GM12878 (cell line): Measurements from ENCODE around the gene DDX39A. TPM values are rescaled to one million over a fixed set of nuclear protein-coding genes. Genes with fewer than 3 reads are reported as not detected.
A peak's percentile ranks its signal among the peaks of the same experiment; 100 is the strongest.

Source experiments
- CBFB ChIP-seq: IDR thresholded peaks from 2 replicates; pipeline ENCODE4 v1.6.1; 2016; ENCODE audit warnings: antibody characterized with exemption, low read depth
- CHD2 ChIP-seq: IDR thresholded peaks from 2 replicates; pipeline ENCODE4 v1.6.1; 2011; ENCODE audit warnings: low read depth, low read length, improper control_type of control experiment, borderline replicate concordance
- FOS ChIP-seq: IDR thresholded peaks from 3 replicates; pipeline ENCODE4 v1.6.1; 2011; ENCODE audit warnings: borderline replicate concordance; ENCODE audit not compliant: insufficient read length; ENCODE audit errors: extremely low read depth
- GATAD2B ChIP-seq: fragments of 450-650 bp; conservative IDR thresholded peaks from 2 replicates; pipeline ENCODE4 v1.6.1; 2017; ENCODE audit warnings: low read depth, mild to moderate bottlenecking, moderate library complexity
- HDGF ChIP-seq: fragments of 450-650 bp; IDR thresholded peaks from 2 replicates; pipeline ENCODE4 v1.6.1; 2016; ENCODE audit warnings: antibody characterized with exemption
- IKZF2 ChIP-seq, 2 experiments: fragments of 450-650 bp; IDR thresholded peaks; 2 replicates each; pipeline ENCODE4 v1.6.1; 2017; ENCODE audit warnings: mild to moderate bottlenecking in 2 of 2, moderate library complexity in 2 of 2
- IRF3 ChIP-seq: fragments of 450-650 bp; IDR thresholded peaks from 2 replicates; pipeline ENCODE4 v1.6.1; 2014; ENCODE audit warnings: mild to moderate bottlenecking
- KLF5 ChIP-seq: fragments of 450-650 bp; IDR thresholded peaks from 2 replicates; pipeline ENCODE4 v1.6.1; 2014; ENCODE audit warnings: mild to moderate bottlenecking; ENCODE audit not compliant: partially characterized antibody
- MAX ChIP-seq: IDR thresholded peaks from 2 replicates; pipeline ENCODE4 v1.6.1; 2012; ENCODE audit warnings: low read depth, low read length, improper control_type of control experiment
- MEF2B ChIP-seq: fragments of 450-650 bp; IDR thresholded peaks from 2 replicates; pipeline ENCODE4 v1.6.1; 2018; ENCODE audit warnings: mild to moderate bottlenecking, moderate library complexity; ENCODE audit not compliant: partially characterized antibody, poor library complexity, severe bottlenecking
- NFYA ChIP-seq: IDR thresholded peaks from 2 replicates; pipeline ENCODE4 v1.6.1; 2011; ENCODE audit warnings: low read depth, mild to moderate bottlenecking, low read length, improper control_type of control experiment, borderline replicate concordance
- NR2C2 ChIP-seq: IDR thresholded peaks from 2 replicates; pipeline ENCODE4 v1.6.1; 2011; ENCODE audit warnings: borderline replicate concordance, low read depth; ENCODE audit not compliant: control insufficient read depth, insufficient read length
- PKNOX1 ChIP-seq: fragments of 450-650 bp; IDR thresholded peaks from 2 replicates; pipeline ENCODE4 v1.6.1; 2016; ENCODE audit warnings: mild to moderate bottlenecking
- POLR2AphosphoS5 ChIP-seq: IDR thresholded peaks from 2 replicates; pipeline ENCODE4 v1.6.1; 2011; ENCODE audit warnings: mild to moderate bottlenecking, low read length, inconsistent platforms
- RAD21 ChIP-seq: IDR thresholded peaks from 2 replicates; pipeline ENCODE4 v1.6.1; 2011; ENCODE audit warnings: mild to moderate bottlenecking, low read depth, low read length, moderate library complexity; ENCODE audit not compliant: insufficient read depth
- RAD51 ChIP-seq: fragments of 450-650 bp; IDR thresholded peaks from 2 replicates; pipeline ENCODE4 v1.6.1; 2016; ENCODE audit warnings: moderate library complexity, mild to moderate bottlenecking, inconsistent platforms
- RBBP5 ChIP-seq: fragments of 200-600 bp; sonication (generic); conservative IDR thresholded peaks from 2 replicates; pipeline ENCODE4 v1.6.1; 2016
- RFX5 ChIP-seq: IDR thresholded peaks from 2 replicates; pipeline ENCODE4 v1.6.1; 2011; ENCODE audit warnings: low read depth, low read length, improper control_type of control experiment
- RUNX3 ChIP-seq: IDR thresholded peaks from 2 replicates; pipeline ENCODE4 v1.6.1; 2012; ENCODE audit warnings: low read length, inconsistent platforms
- SP1 ChIP-seq: IDR thresholded peaks from one replicate; pipeline ENCODE4 v1.6.1; 2011; ENCODE audit warnings: low read depth, low read length
- ZNF384 ChIP-seq: IDR thresholded peaks from 2 replicates; pipeline ENCODE4 v1.6.1; 2012; ENCODE audit warnings: low read depth, mild to moderate bottlenecking, low read length, improper control_type of control experiment, borderline replicate concordance
- ZNF622 ChIP-seq: fragments of 450-650 bp; IDR thresholded peaks from 2 replicates; pipeline ENCODE4 v1.6.1; 2017; ENCODE audit warnings: mild to moderate bottlenecking, inconsistent platforms
- polyA plus RNA-seq, 11 experiments: library from polyadenylated mRNA; depleted of rRNA in 4 of 11; unstranded in 6 of 11; stranded (reverse) in 5 of 11; fragments of >200 nt; fragmentation: Nextera tagmentation in 4 of 11; fragmentation: Illumina TruSeq in 1 of 11; extraction: Ambion mirVana in 4 of 11; extraction: Trizol in 1 of 11; gene quantifications; 1 replicate in 1 of 11; 2 replicates in 10 of 11; pipeline versions ENCODE4 v1.2.1 to v1.2.3, GENCODE V29; 2011 to 2016; ENCODE audit warnings: inconsistent platforms in 2 of 11, missing spikeins in 2 of 11, low read depth in 1 of 11
- total RNA-seq, 4 experiments: library from RNA; depleted of rRNA in 3 of 4; stranded (reverse); fragments of >200 nt in 3 of 4; fragmentation: Illumina TruSeq in 1 of 4; extraction: Trizol in 1 of 4; gene quantifications; 2 replicates each; pipeline versions ENCODE4 v1.2.1 to v1.2.3, GENCODE V29; 2013 to 2021
- TF ChIP-seq, protein P1 (sequence below): fragments of 450-650 bp; IDR thresholded peaks from 2 replicates; pipeline ENCODE4 v1.6.1; 2017; ENCODE audit warnings: mild to moderate bottlenecking, moderate library complexity
- TF ChIP-seq, protein P2 (sequence below): IDR thresholded peaks from 2 replicates; pipeline ENCODE4 v1.6.1; 2011; ENCODE audit warnings: low read depth, mild to moderate bottlenecking, low read length, moderate library complexity, borderline replicate concordance; ENCODE audit errors: extremely low read depth

The DDX39A gene
- total and polyA plus RNA-seq, 10 of the 15 experiments (the other 5 are each of a cell fraction or from before 2014, with no cell fraction given), result 113 to 378 (median 224) TPM

GRCh38 chr19:14366529-14366928, 52.6 kb downstream of the DDX39A start (continued):
- TF ChIP-seq ZNF384 (no peak), CBFB (no peak), HDGF (0 out of 2 replicates have a peak, but pooled peaks have one; percentile 46), NFYA (peak; percentile 5; the same call in 1 of the 2 replicates), KLF5 (no peak), SP1 (peak; percentile 35), RFX5 (peak; percentile 71; the same call in 1 of the 2 replicates), PKNOX1 (peak; percentile 72), RAD51 (peak; percentile 98), IKZF2 (IDR thresholded peaks at IDR 0.05) (peak in 1 of 2 experiments; percentile 8; a peak in 1 of 4 replicates), IRF3 (no peak), MEF2B (peak; percentile 65), FOS (peak; percentile 32), RAD21 (no peak), GATAD2B (no peak), POLR2AphosphoS5 (peak; percentile 61), ZNF622 (no peak), RBBP5 (no peak), NR2C2 (no peak), CHD2 (no peak), RUNX3 (no peak), MAX (peak; percentile 91)
- TF ChIP-seq, protein P1, sequence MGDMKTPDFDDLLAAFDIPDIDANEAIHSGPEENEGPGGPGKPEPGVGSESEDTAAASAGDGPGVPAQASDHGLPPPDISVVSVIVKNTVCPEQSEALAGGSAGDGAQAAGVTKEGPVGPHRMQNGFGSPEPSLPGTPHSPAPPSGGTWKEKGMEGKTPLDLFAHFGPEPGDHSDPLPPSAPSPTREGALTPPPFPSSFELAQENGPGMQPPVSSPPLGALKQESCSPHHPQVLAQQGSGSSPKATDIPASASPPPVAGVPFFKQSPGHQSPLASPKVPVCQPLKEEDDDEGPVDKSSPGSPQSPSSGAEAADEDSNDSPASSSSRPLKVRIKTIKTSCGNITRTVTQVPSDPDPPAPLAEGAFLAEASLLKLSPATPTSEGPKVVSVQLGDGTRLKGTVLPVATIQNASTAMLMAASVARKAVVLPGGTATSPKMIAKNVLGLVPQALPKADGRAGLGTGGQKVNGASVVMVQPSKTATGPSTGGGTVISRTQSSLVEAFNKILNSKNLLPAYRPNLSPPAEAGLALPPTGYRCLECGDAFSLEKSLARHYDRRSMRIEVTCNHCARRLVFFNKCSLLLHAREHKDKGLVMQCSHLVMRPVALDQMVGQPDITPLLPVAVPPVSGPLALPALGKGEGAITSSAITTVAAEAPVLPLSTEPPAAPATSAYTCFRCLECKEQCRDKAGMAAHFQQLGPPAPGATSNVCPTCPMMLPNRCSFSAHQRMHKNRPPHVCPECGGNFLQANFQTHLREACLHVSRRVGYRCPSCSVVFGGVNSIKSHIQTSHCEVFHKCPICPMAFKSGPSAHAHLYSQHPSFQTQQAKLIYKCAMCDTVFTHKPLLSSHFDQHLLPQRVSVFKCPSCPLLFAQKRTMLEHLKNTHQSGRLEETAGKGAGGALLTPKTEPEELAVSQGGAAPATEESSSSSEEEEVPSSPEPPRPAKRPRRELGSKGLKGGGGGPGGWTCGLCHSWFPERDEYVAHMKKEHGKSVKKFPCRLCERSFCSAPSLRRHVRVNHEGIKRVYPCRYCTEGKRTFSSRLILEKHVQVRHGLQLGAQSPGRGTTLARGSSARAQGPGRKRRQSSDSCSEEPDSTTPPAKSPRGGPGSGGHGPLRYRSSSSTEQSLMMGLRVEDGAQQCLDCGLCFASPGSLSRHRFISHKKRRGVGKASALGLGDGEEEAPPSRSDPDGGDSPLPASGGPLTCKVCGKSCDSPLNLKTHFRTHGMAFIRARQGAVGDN, result 0 out of 2 replicates have a peak, but pooled peaks have one; percentile 43
- TF ChIP-seq, protein P2, sequence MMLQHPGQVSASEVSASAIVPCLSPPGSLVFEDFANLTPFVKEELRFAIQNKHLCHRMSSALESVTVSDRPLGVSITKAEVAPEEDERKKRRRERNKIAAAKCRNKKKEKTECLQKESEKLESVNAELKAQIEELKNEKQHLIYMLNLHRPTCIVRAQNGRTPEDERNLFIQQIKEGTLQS, result peak; percentile 73; the same call in 1 of the 2 replicates
